HG02588 (cell line): ENCODE results near the gene BOLA2.
A peak's percentile ranks its signal among the peaks of the same experiment; 100 is the strongest.
"Not testable (repeated sequence)": the region's sequence is repeated elsewhere in the genome, so short reads cannot be mapped to it uniquely, and the experiment has no call there.

ENCODE experiments used
- ATAC-seq: cut with Tn5 transposase; IDR thresholded peaks from one replicate; pipeline ENCODE4 v1.9.1; 2021; ENCODE audit warnings: mild to moderate bottlenecking, moderate library complexity; ENCODE audit not compliant: unreplicated experiment

The BOLA2 gene

DNA sequence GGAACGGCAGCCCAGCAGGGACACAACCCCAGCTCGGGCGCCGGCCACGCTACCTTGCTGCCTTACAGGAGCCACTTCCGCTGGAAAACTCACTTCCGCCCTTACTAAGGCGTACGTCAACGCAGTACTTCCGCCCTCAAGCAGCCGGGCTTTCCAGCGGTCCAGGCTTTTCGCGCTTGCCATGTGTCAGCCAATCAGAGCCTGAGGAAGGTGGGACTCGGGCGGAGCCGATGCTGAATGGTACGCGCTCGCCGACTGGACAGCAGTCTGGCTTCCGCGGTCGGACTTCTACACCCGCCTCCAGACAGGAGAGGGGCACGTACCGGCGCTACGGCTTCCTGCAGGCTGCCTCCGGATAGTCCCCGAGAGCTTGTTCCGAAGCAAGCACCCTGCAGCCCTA, at the start of gene BOLA2, which contains the start of gene SLX1B:
Gene BOLA2 (minus strand): TSS at position 83 of the 400 bp plus-strand sequence. CDS start 98 bp downstream, outside the sequence.
Gene SLX1B (plus strand): TSS at position 265 of the 400 bp plus-strand sequence.
- peak; percentile 84 for ATAC-seq

DNA sequence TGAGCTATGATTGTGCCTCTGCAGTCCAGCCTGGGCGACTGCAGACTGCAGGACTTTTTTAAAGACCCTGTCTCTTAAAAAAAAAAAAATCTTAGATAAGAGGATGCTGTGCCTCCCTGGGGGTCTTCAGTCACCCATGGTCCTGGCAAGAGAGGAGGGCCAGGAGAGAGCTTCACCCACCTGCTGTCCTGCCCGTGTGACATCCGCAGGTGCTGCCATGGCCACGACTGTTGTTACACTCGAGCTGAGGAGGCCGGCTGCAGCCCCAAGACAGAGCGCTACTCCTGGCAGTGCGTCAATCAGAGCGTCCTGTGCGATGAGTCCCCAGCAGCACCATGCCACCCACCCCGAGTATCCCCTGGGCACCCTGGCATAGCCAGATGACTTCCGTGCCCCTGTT, 28.1 kb upstream of the BOLA2 start:
- not testable (repeated sequence) for ATAC-seq

DNA sequence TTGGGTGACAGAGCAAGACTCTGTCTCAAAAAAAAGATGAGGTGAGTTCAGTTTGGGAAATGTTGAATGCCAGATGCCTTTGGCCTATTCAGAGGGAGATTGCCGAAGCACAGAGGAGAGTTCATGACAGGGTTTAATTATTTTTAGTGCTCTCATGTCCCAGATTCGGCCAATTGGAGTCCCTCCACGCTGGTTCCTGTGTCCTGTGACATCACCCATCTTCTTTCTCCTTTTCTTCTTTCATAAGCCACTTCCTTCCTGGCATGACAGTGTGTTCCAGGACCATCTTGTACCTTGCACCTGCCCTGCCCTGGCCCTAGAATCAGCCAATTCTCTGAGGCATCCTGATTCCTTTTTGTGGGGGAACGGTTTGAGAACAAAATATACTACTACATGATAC, 17.9 kb upstream of the BOLA2 start:
- not testable (repeated sequence) for ATAC-seq

GRCh38 chr16:29469660-29470059, 15.5 kb upstream of the BOLA2 start:
- ATAC-seq: not testable (repeated sequence)

DNA sequence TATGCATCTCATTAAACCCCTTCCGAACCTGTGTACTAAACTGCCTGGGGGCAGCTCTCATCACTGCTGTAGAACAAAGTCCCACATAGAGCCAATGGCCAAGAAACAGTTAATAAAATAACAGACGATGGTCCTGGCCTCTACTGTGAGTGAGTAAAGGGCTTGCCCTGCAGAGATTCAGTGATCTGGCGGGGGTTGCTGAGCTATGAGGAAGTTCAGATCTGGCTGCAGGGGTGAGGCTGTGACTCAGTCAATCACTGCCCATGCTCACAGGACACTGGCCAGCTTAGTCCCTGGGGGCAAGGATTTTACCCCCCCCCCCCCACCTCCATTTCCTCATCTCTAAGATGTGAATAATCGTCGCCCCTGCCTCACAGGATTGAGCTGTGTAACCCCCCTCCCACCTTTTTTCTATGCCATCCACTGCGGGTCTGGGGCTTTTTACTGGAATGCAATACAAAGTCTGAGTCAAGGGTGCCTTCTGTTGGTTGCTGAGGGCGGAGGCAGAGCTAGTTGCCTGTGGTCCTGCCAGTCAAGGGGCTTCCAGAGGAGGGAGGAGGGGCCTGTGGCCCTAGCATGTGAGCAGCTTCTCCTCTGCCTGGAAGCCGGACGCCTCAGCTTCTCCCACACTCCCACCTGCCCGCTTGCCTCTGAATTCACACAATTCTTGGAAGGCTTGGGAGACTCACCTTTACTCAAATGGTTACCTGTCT, 13.7 kb upstream of the BOLA2 start:
- ATAC-seq: not testable (repeated sequence)

DNA sequence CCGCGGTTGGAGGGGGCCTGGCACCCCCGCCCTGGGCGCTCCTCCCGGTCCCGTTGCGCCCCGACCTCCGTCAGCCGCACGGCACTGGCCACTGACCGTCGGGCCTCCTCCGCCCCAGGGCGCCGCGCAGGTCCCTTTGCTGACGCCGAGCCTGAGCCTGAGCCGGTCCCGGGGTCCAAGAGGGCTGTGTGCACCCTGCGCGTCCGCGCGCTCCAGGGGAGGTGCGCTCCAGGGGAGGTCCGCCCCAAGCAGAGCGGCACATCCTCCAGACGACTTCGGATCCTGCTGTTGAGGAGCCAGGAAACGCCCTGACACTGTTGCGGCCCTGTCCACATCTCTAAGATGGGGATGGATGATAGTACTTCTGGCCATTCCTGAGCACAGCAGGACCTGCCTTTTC, 12.8 kb upstream of the BOLA2 start:
- not testable (repeated sequence) for ATAC-seq

DNA sequence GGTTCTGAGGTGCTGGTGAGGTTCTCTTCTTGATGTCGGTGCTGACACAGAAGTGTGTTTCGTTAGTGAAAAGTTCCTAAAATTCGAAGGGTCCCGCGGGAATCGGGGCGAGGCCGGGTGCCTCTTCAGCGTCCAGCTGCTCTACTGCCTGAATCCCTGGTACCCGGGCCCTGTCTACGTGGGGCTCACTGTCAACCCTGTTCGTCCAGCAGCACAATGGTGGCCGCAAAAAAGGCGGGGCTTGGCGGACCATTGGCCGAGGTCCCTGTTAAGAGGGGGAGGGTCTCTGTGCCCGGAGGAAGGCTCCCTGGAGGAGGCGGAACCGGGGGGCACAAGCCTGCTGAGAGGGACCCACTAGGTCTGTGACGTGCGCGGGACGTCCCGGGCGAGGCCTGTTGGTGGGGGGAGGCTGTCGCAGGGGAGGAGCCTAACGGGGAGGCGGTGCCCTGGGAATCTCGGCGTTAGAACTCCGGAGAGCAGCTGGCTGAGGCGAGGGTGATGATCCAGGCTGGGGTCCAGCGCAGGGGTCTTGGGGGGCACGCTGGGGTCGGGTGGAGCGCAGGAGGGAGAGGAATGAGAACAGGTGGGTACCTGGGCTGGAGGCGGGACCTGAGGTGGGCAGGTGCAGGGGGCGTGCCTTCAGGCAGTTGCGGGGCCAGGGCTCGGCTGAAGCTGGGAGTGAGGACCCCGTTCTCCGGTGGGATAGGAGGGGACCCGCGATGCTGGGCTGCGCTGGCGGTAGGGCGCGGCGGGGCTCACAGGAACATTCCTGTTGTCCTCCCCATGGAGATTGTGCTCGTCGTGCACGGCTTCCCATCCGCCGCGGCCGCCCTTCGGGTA, 12.1 kb upstream of the BOLA2 start:
- not testable (repeated sequence) for ATAC-seq

DNA sequence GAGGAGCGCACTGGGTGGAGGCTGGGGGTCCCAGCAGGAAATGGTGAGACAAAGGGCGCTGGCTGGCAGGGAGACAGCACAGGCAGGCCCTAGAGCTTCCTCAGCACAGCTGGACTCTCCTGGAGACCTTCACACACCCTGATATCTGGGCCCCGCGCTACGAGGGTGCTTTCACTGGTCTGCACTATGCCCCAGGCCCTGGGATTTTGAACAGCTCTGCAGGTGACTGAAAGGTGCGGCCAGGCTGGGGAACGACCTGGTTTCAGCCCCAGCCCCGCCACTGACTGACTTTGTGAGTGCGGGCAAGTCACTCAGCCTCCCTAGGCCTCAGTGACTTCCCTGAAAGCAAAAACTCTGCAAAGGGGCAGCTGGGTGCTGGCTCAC, 6.5 kb upstream of the BOLA2 start:
- not testable (repeated sequence) for ATAC-seq

DNA sequence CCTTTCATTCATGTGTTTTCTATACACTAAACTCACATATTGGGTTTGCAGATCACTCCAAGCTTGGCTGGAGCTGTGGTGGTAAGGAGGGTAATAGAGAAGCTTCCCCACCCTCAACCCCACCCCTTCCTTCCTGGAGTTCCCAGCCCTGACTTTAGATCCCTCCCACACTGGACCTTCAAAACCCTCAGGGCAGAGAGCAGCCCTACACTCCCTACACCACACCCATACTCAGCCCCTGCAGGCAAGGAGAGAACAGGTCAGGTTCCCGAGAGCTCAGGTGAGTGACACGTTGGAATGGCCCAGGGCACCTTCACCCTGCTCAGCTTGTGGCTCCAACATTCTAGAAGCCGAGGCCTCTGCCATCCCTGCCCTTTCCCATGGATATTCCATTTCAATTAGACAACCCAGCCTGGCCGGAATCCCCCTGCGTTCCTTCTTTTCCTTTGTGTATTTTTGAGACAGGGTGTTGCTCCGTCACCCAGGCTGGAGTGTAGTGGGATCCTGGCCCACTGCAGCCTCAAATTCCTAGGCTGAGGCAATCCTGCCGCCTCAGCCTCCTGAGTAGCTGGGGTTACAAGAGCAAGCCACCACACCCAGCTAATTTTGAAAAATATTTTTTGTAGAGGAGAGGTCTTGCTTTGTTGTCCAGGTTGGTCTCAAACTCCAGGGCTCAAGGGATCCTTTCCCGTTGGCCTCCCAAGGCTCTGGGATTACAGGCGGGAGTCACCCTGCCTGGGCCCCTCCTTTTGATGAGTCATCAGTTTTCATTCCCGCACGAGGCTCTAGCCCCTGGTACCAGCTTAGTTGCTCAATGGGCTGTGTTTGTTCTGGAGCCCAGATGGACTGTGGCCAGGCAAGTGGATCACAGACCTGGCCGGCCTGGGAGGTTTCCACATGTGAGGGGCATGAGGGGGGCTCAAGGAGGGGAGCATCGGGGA, 5.8 kb upstream of the BOLA2 start, which contains the start of gene SULT1A4:
Gene SULT1A4 (plus strand): TSS at position 208 of the 941 bp plus-strand sequence. CDS start 1,473 bp downstream, outside the sequence.
- ATAC-seq: not testable (repeated sequence)

DNA sequence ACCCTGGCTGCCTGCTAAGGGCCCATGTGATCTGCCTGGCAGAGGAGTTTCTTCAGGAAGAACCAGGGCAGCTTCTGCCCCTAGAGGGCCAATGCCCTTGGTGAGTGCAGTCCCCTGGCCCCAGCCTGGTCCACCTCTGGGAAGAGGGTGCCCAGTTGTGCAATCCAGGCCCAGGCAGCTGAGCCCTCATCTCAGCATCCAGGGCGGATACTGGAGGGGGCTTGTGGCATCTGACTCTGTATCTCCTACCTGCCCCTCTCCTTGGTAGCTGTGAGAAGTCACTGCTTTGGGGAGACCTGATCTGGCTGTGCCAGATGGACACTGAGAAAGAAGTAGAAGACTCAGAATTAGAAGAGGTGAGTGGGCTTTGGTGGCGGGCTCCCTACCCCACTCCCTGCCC, 3.5 kb upstream of the BOLA2 start:
- ATAC-seq: not testable (repeated sequence)

GRCh38 chr16:29454828-29455227, 677 bp upstream of the BOLA2 start:
- peak; percentile 48 for ATAC-seq

DNA sequence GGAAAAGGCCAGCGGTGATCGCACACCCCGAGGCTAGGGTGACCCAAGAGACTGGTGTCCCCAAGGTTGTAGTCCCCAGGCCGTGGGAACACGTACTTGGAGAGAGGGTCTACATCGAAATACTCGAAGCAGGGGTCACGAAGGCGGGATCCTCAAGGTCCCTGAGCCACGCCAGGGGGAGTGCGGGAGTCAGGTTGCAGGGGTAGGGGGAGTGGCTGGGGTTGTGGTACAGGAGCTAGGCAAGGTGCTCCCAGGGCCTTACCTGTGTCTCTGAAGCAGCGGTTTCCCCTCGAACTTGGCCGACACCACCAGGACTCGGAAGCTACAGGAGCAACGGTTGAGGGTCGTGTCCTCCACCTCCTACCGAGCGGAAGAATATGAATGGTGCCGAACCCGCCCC, 397 bp downstream of the BOLA2 start:
- peak; percentile 3 for ATAC-seq

GRCh38 chr16:29425390-29425789, 28.8 kb downstream of the BOLA2 start:
- not testable (repeated sequence) for ATAC-seq

DNA sequence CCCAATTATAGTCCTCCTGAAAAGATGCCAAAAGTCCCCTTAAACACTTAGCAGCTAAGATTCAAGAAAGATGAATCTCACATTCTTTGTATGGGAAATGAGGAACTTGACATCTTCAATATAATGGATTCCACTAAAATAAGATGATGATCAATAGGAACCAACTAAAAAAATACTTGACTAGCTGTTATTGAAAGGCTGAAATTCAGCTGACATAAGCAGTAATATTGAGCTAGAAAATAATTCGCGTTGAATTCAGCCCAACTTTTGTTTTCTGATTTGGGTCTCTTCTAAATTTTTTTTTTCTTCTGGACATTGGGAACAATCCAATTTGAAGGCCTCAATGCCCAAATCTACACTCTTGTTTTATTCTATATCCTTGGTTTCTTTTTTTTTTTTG, 30.6 kb downstream of the BOLA2 start:
- ATAC-seq: not testable (repeated sequence)

DNA sequence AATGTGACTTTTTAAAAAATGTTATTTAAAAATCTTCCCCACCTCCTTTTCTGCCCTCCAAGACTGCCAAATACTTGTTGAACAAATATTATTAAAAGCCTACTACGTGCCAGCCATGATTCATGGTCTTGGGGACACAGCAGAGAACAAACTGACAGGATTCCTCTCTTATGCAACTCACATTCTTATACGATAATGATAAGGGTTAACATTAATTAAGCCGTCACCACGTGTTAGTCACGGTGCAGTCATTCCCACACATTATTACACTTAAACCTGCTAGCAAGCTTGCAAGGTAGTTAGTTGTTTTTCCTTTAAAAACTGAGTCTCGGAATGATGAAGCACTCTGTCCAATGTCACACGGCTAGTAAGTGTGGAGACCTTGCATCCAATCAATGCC, 48.9 kb downstream of the BOLA2 start:
- not testable (repeated sequence) for ATAC-seq
